Measurements from ENCODE around the gene MED22. TPM values are rescaled to one million over a fixed set of nuclear protein-coding genes. Genes with fewer than 3 reads are reported as not detected.
"Not testable (repeated sequence)": the region's sequence is repeated elsewhere in the genome, so short reads cannot be mapped to it uniquely, and the experiment has no call there.

The MED22 gene
- total RNA-seq, 4 donors from 2014 or later = 10.8 to 22.5 (median 15.9) TPM

DNA sequence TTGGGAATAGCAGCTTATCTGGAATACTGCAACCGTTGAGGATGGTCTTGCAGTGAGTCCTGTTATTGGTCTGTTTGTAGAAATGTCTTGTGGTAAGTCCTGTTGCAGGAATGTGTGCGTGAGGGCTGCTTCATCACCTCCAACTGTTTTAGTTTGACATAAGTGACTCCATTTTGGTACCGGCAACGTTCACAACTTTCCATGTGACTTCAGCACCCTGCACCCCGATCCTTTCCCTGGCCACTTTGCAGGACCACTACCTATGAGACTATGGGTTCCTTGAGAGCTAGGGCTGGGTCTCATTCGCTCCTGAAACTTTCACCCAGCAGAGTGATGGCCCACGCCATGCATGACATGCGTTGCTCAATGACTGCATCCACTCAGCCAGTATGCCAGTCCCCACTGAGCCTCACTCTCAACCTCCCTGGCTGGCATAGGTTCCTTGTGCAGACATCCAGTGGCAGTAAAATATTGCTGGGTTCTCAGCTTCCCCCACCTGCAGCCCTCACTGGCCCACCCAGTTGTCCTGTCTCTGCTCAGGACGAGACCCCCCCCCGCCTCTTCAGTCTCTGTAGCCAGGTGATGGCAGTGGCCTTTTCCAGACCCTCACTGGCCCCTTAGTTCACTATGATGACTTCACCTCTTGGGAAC lies 20.0 kb downstream of the MED22 start:
- Histone ChIP-seq H3K4me3 (no peak overlapping the region), H3K4me1 (peaks cover 0 to 19% (median 0%) of the 10 kb centered on the region in 3 donors), H3K27ac (no peak overlapping the region), H3K27me3 (no peaks in the 10 kb centered on the region), H3K9me3 (no peaks in the 10 kb centered on the region), H3K36me3 (peaks cover 18 to 34% (median 21%) of the 10 kb centered on the region in 3 donors)
- no peak for TF ChIP-seq POLR2A (IDR thresholded peaks at IDR 0.05)
- TF ChIP-seq, protein P1, sequence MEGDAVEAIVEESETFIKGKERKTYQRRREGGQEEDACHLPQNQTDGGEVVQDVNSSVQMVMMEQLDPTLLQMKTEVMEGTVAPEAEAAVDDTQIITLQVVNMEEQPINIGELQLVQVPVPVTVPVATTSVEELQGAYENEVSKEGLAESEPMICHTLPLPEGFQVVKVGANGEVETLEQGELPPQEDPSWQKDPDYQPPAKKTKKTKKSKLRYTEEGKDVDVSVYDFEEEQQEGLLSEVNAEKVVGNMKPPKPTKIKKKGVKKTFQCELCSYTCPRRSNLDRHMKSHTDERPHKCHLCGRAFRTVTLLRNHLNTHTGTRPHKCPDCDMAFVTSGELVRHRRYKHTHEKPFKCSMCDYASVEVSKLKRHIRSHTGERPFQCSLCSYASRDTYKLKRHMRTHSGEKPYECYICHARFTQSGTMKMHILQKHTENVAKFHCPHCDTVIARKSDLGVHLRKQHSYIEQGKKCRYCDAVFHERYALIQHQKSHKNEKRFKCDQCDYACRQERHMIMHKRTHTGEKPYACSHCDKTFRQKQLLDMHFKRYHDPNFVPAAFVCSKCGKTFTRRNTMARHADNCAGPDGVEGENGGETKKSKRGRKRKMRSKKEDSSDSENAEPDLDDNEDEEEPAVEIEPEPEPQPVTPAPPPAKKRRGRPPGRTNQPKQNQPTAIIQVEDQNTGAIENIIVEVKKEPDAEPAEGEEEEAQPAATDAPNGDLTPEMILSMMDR (IDR thresholded peaks at IDR 0.05) = no peak
- intact Hi-C loops (cut with DNase I) = no loop called here
- no peak for DNase-seq
- 86 to 92% methylated on average over 9 of the region's 10 CpGs for WGBS, 2 donors

DNA sequence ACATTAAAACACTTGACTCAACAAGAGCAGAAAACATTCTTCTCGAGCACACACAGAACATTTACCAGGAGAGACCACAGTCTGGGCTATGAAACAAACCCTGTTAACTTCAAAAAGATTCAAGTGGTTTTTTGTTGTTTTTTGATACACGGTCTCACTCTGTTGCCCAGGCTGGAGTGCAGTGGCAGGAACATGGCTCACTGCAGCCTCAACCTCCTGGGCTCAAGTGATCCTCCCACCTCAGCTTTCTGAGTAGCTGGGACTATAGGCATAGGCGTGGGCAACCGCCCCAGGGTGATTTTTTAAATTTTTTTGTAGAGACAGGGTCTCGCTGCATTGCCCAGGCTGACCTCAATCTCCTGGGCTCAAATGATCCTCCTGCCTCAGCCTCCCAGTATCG lies 20.9 kb downstream of the MED22 start:
- WGBS, 2 donors = 90 to 92% methylated on average over 4 to 6 of the region's 6 CpGs
- DNase-seq; intact Hi-C loops (cut with DNase I); H3K9me3 ChIP-seq; H3K4me3 ChIP-seq; H3K27me3 ChIP-seq; H3K27ac ChIP-seq: not testable (repeated sequence)
- H3K4me1 ChIP-seq = peaks cover 0 to 13% (median 0%) of the 10 kb centered on the region in 3 donors
- H3K36me3 ChIP-seq = peaks cover 12 to 25% (median 12%) of the 10 kb centered on the region in 3 donors

DNA sequence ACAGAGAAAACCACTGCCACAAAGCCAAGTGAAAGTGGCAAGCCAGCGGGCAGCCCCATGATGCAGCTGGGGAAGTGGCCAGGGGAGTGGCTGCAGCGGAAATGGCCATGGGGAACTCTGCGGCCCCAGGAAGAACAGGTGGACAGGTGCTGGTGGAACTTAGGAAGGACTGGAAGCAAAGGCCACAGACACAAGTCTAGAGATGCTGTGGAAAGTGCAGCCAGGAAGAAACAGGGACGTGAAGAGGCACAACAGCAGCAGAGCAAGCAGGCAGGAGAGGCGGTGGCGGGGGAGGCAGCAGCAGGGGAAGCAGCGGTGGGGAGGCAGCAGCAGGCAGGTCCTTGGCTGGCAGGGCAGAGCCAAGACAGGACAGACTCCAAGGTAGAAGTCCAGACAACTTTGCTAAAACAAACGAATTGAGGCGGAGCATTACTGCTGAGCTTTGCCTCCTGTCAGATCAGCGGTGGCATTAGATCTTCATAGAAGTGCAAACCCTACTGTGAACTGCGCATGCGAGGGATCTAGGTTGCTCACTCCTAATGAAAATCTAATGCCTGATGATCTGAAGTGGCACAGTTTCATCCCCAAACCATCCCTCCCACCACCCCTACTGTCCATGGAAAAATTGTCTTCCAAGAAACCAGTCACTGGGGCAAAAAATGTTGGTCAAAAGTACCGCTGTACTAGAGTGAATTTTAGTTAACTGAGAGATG lies 23.8 kb downstream of the MED22 start:
- no peaks in the 10 kb centered on the region for H3K27me3 ChIP-seq
- TF ChIP-seq, protein P1 (IDR thresholded peaks at IDR 0.05) = no peak
- no peak for TF ChIP-seq POLR2A (IDR thresholded peaks at IDR 0.05)
- WGBS, 2 donors = 78 to 82% methylated on average over 13 of the region's 13 CpGs
- no peaks in the 10 kb centered on the region for H3K9me3 ChIP-seq
- H3K36me3 ChIP-seq = no peaks in the 10 kb centered on the region
- no peak overlapping the region for H3K4me3 ChIP-seq
- H3K4me1 ChIP-seq = peaks cover 0 to 4% (median 0%) of the 10 kb centered on the region in 3 donors
- DNase-seq = no peak
- intact Hi-C loops (cut with DNase I) = loop anchor here (5.0 kb wide), 1 partner anchor 137 kb away; no protein-coding TSS in a partner anchor
- H3K27ac ChIP-seq = no peak overlapping the region

DNA sequence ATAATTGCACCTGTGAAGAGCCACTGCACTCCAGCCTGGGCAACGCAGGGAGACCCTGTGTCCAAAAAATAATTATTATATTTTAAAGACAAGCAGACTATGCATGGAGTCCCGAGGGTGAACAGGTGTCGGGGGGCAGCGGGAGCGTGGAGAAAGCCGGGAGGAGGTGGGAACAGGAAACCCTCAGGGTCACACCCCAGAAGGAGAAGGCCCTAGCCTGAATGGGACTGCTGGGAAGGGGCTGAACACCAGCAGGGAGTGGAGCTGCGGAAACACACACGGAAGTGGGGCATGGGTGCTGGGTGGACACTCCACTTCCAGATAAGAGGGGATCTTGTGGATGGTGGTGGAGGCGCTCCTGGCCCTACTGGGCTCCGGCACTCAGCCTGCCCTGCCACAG lies 24.7 kb downstream of the MED22 start:
- Histone ChIP-seq H3K9me3 (no peaks in the 10 kb centered on the region), H3K27ac (no peak overlapping the region), H3K36me3 (no peaks in the 10 kb centered on the region), H3K4me1 (no peaks in the 10 kb centered on the region), H3K27me3 (no peaks in the 10 kb centered on the region), H3K4me3 (no peak overlapping the region)
- WGBS, 2 donors = 83 to 95% methylated on average over 9 to 10 of the region's 10 CpGs
- DNase-seq = no peak
- TF ChIP-seq, protein P1 (IDR thresholded peaks at IDR 0.05) = no peak
- no peak for TF ChIP-seq POLR2A (IDR thresholded peaks at IDR 0.05)
- intact Hi-C loops (cut with DNase I) = loop anchor here (5.0 kb wide), 1 partner anchor 136 kb away; no protein-coding TSS in a partner anchor

DNA sequence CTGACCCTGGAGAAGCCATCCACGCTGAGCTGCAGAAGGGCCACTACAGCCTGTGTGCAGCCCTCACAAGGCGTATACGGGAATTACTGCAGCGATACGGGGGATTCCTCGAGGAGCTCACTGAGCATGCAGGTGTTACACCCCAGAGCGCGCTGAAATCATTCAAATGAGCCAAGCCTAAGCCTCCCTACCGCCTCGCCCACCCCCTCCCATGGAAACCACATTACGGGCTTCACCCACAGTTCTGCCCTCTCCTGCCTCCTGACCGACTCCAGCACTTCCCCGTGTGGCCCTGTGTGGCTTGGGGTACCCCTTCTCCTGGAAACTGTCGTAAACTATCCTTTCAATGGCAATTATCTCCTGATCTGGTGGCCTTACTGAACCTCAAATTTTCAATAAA lies 25.2 kb downstream of the MED22 start:
- Histone ChIP-seq H3K36me3 (no peaks in the 10 kb centered on the region), H3K27me3 (no peaks in the 10 kb centered on the region), H3K4me3 (no peak overlapping the region), H3K4me1 (no peaks in the 10 kb centered on the region), H3K27ac (no peak overlapping the region), H3K9me3 (no peaks in the 10 kb centered on the region)
- no peak for DNase-seq
- intact Hi-C loops (cut with DNase I) = loop anchor here (5.0 kb wide), 1 partner anchor 135 kb away; no protein-coding TSS in a partner anchor
- TF ChIP-seq, protein P1 (IDR thresholded peaks at IDR 0.05) = no peak
- TF ChIP-seq POLR2A (IDR thresholded peaks at IDR 0.05) = no peak
- 77 to 90% methylated on average over 2 to 6 of the region's 14 CpGs for WGBS, 2 donors
